ENCODE measurements around the gene CTTNBP2. TPM values are rescaled to one million over a fixed set of nuclear protein-coding genes. Genes with fewer than 3 reads are reported as not detected.

CTTNBP2 gene
- total RNA-seq, 1 donor from 2014 or later = 2.9 TPM

DNA sequence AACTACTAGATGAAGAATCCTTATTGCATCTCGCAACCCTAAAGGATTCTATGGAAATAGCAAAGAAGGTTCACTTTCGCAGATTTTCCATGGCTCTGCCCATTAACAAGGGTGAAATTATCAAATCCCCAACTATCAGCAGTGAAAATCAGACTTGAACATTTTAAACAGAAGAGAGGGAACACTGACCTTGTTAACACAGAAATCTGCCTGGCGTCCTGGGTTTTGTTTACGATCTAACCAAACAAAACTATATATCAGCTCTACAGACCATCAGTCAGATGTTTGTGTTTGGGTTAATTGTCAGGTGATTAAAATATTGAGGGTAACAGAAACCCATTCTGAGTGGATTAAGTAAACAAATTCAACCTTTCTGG is 1.9 kb downstream of the CTTNBP2 start:
- no peak overlapping the region for H3K4me3 Mint-ChIP-seq (ENCODE audit: unreplicated experiment)

DNA sequence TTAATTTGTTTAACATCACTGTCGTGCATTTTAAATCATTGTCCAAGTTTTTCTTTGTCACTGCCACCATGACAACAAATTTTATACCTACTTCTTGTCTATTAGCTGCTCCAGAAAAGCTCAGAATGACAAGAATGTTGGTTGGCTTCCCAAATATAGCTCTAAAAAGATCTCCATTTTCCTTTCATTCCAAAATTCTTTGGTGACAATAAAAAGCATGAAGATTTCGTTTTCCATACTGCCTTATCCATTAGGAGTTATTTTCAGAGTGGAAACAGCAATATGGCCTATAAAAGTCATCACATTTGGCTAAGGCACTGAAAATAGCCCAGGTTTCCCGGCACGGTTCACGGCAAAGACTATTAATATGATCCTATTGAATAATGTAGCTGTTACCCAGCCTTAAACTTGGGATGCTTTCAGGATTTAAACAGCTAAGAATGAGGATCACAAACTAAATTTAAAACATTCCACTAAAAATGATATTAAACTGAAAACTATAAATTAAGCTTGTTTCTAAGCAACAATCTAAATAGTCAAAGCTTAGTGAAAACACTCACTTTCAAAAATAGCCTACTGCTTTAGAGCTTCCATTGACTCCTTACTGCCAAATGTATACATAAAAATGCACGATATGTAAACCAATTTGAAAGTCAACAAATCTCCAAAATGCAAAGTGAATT is 2.7 kb downstream of the CTTNBP2 start:
- H3K27me3 Mint-ChIP-seq (ENCODE audit: low read depth) = peaks cover 20% of the 10 kb centered on the region
- peaks cover 19% of the 10 kb centered on the region for H3K4me1 Mint-ChIP-seq (ENCODE audit: low read depth)
- H3K36me3 Mint-ChIP-seq (ENCODE audit: low read depth) = no peaks in the 10 kb centered on the region
- no peak overlapping the region for H3K4me3 Mint-ChIP-seq (ENCODE audit: unreplicated experiment)
- no peak overlapping the region for H3K27ac Mint-ChIP-seq (ENCODE audit: unreplicated experiment)
- H3K9me3 Mint-ChIP-seq (ENCODE audit: low read depth) = no peaks in the 10 kb centered on the region
- TF ChIP-seq, protein P1, sequence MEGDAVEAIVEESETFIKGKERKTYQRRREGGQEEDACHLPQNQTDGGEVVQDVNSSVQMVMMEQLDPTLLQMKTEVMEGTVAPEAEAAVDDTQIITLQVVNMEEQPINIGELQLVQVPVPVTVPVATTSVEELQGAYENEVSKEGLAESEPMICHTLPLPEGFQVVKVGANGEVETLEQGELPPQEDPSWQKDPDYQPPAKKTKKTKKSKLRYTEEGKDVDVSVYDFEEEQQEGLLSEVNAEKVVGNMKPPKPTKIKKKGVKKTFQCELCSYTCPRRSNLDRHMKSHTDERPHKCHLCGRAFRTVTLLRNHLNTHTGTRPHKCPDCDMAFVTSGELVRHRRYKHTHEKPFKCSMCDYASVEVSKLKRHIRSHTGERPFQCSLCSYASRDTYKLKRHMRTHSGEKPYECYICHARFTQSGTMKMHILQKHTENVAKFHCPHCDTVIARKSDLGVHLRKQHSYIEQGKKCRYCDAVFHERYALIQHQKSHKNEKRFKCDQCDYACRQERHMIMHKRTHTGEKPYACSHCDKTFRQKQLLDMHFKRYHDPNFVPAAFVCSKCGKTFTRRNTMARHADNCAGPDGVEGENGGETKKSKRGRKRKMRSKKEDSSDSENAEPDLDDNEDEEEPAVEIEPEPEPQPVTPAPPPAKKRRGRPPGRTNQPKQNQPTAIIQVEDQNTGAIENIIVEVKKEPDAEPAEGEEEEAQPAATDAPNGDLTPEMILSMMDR (IDR thresholded peaks at IDR 0.05) = no peak
- DNase-seq (ENCODE audit: low spot score) = no peak

More for the DNA sequence above, 1.9 kb downstream of the CTTNBP2 start:
- no peaks in the 10 kb centered on the region for H3K36me3 Mint-ChIP-seq (ENCODE audit: low read depth)
- H3K27me3 Mint-ChIP-seq (ENCODE audit: low read depth) = peaks cover 20% of the 10 kb centered on the region
- no peak for DNase-seq (ENCODE audit: low spot score)
- peaks cover 19% of the 10 kb centered on the region for H3K4me1 Mint-ChIP-seq (ENCODE audit: low read depth)
- TF ChIP-seq, protein P1 (IDR thresholded peaks at IDR 0.05) = no peak
- no peak overlapping the region for H3K27ac Mint-ChIP-seq (ENCODE audit: unreplicated experiment)
- H3K9me3 Mint-ChIP-seq (ENCODE audit: low read depth) = no peaks in the 10 kb centered on the region

DNA sequence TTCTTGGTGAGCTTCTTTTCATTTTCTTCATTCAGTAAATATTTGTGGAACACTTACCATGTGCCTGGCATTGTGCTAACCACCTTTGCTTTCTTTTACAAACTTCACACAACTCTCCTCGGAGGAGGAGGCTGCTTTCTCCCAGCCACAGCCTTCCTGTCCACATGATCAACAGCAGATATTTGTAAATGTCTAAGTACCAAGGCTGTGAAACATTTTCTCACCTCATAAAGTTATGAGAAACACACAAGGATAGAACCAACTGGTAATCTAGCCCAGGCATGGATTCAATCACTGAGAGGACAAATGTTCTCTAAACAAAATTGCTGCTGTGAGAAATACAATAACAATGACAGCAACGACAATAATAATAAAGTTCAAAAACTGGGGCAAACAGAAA is 3.9 kb downstream of the CTTNBP2 start:
- peaks cover 18% of the 10 kb centered on the region for H3K27me3 Mint-ChIP-seq (ENCODE audit: low read depth)
- peaks cover 19% of the 10 kb centered on the region for H3K4me1 Mint-ChIP-seq (ENCODE audit: low read depth)
- H3K27ac Mint-ChIP-seq (ENCODE audit: unreplicated experiment) = no peak overlapping the region
- no peaks in the 10 kb centered on the region for H3K9me3 Mint-ChIP-seq (ENCODE audit: low read depth)
- no peaks in the 10 kb centered on the region for H3K36me3 Mint-ChIP-seq (ENCODE audit: low read depth)
- H3K4me3 Mint-ChIP-seq (ENCODE audit: unreplicated experiment) = no peak overlapping the region
- DNase-seq (ENCODE audit: low spot score) = no peak
- TF ChIP-seq, protein P1 (IDR thresholded peaks at IDR 0.05) = no peak

DNA sequence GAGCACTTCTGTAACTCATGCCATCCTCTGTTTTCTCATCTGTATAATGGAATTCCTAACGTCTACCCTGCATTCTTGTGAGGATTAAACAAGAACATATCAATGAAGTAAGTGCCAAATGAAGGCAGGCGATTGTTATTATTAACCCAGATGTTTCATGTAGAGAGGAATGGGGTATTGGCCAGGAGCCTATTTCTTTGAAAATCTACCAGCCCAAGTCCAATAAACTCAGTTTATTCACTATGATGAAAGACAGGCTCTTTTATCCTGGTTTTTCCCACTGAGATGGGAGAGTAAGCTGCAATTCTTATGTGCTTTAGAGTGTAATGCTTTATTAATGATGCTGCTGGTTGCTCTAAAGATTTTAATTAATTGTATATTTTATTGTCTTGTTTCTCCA is 9.6 kb downstream of the CTTNBP2 start:
- DNase-seq (ENCODE audit: low spot score) = no peak

DNA sequence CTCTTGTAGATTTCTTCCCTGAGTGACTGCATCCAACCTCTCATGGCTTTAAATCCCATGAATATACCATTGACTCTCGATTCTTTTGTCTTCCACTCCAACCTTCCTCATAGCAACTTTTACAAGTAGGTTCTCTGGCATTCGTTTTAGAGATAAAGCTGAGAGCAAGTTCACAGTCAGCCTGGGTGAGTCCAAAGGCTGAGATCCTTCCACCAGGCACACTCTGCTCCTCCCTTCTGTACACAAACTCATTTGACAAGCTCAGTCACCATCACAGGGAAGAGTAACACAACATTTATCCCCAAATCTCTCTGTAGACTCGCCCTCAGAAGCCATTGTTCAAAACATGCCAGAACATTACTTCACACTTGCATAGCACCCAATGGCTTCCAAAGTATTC is 10.9 kb downstream of the CTTNBP2 start:
- Mint-ChIP-seq H3K4me3 (ENCODE audit: unreplicated experiment) (no peak overlapping the region), H3K36me3 (ENCODE audit: low read depth) (no peaks in the 10 kb centered on the region), H3K9me3 (ENCODE audit: low read depth) (no peaks in the 10 kb centered on the region), H3K4me1 (ENCODE audit: low read depth) (no peaks in the 10 kb centered on the region), H3K27me3 (ENCODE audit: low read depth) (no peaks in the 10 kb centered on the region), H3K27ac (ENCODE audit: unreplicated experiment) (no peak overlapping the region)
- DNase-seq (ENCODE audit: low spot score) = no peak
- TF ChIP-seq, protein P1 (IDR thresholded peaks at IDR 0.05) = no peak

More for the DNA sequence above, 9.6 kb downstream of the CTTNBP2 start:
- H3K27me3 Mint-ChIP-seq (ENCODE audit: low read depth) = no peaks in the 10 kb centered on the region
- no peaks in the 10 kb centered on the region for H3K9me3 Mint-ChIP-seq (ENCODE audit: low read depth)
- TF ChIP-seq, protein P1 (IDR thresholded peaks at IDR 0.05) = no peak
- H3K27ac Mint-ChIP-seq (ENCODE audit: unreplicated experiment) = no peak overlapping the region
- no peaks in the 10 kb centered on the region for H3K36me3 Mint-ChIP-seq (ENCODE audit: low read depth)
- H3K4me3 Mint-ChIP-seq (ENCODE audit: unreplicated experiment) = no peak overlapping the region
- no peaks in the 10 kb centered on the region for H3K4me1 Mint-ChIP-seq (ENCODE audit: low read depth)
